HPDE6-E6E7 (cell line): ENCODE measurements around the gene SCUBE1.

Experiments used
- DNase-seq: peaks from one replicate; pipeline ENCODE4 v3.0.0; 2011; ENCODE audit warnings: missing footprints; ENCODE audit errors: extremely low spot score

The SCUBE1 gene

DNA sequence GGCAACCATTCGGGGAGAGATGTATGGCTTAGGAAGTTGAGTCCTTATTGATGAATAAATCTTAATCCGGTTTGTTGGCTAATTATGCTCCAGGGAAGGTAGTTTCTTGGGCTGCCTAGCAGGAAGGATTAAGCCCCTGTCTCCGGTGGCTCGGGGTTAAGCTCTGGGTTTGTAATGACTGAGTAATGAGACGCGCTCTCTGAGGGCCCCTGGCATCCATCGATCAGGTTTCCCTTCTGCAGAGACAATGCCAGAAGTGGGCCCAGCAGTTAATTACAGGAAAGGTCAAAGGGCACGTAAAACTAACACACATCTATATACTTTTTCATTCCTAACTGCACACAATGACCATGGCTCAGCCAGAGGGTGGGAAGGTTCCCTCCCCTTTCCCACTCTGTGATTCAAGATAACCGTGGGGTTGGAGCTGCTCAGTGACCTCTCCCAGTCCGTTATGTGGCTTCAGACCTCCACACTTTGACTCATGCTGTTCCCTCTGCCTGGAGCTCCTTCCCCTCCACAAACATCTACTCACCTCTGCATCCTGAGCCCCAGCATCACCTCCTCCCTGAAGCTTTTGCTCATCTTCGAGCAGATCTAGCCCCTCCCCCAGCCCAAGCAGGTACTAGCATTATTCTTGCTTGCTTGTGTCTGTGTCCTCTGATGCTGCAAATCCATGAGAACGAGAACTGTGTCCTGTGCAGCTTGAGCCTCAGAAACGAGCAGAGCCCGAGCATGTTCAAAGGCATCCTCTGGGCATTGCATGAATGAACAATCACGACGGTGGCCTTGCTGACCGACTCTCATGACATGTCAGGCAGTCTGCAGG lies 16.6 kb downstream of the SCUBE1 start:
- DNase-seq: no peak

GRCh38 chr22:43325176-43325575 lies 18.0 kb downstream of the SCUBE1 start:
- DNase-seq: no peak

DNA sequence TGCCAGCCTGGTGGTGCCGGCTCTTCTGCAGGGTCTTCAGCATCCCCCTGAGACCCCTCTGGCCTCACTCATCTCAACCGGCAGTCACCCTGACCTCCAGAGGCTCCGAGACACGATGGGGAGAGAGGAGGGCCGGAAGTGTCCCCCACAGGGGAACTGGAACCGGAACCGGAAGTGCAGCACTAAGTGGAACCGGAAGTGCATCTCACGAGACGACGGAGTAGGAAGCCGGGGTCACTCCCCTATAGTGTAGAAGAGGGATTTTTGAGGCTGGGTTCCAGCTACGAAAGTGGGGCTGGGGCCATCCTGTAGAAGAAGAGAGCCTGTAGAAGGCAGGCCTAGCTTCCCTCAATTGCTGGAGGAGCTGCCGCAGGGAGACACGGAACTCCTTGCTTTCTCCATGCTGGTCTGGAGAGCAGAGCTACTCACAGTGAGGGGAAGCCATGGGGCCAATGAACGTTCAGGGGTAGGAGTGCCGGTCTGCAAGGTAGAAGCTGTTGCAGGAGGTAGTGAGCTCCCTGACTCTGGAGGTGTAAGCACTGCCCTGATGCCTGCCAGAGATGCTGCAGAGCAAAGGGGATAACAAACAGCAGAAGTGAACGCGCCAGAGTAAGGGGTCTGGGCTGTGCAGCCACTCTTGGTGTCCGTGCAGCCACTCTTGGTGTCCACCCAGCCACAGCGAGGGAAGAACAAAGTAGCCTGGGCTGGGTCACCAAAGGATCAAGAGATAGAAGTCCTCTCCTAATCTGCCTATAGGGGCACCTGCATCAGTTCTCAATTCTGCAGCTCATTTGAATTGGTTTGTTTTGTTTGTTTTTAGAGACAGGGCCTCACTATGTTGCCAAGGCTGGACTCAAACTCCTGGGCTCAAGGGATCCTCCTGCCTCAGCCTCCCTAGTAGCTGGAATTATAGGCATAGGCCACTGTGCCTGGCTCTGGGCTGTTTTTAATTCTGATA lies 21.9 kb downstream of the SCUBE1 start:
- no peak for DNase-seq

DNA sequence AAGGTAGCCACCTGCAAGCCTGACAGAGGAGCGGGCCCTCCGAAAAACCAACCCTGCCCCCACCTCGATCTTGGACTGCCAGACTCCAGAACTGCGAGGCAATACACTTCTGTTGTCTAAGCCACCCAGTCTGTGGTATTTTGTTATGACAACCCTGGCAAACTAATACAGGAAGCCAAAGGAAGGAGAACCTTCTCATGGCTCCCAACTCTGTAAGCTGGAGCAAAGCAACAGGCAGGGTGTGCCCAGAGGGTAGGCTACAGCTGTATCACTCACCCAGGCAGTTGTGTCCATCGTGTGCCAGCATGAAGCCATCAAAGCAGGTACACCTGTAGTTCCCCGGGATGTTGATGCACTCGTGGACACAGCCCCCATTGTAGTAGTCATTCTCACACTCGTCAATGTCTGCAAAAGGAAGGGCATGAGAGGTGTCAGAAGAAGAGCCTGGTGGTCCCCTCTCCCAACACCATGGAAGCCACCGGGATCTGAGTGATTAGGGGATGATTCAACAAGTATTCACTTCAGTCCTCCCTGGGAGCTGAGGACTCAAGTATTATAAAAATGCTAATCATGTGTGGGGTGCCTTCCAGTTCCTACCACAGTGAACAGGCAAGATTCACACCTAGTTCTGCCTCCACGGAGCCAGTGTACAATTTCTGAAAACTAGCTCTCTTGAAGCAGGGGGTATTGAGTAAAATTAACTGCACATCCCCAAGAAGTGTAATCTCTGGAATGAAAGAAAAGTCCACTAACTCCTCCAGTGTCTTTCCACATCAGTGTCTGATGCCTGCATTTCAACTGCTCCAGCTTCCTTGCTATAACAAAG lies 23.3 kb downstream of the SCUBE1 start:
- DNase-seq: no peak

- no peak for DNase-seq
Observed at GRCh38 chr22:43317239-43317638, 25.9 kb downstream of the SCUBE1 start.

- DNase-seq: no peak
Observed at GRCh38 chr22:43315687-43316217, 27.4 kb downstream of the SCUBE1 start.

GRCh38 chr22:43314611-43315010 lies 28.6 kb downstream of the SCUBE1 start:
- DNase-seq: no peak

DNA sequence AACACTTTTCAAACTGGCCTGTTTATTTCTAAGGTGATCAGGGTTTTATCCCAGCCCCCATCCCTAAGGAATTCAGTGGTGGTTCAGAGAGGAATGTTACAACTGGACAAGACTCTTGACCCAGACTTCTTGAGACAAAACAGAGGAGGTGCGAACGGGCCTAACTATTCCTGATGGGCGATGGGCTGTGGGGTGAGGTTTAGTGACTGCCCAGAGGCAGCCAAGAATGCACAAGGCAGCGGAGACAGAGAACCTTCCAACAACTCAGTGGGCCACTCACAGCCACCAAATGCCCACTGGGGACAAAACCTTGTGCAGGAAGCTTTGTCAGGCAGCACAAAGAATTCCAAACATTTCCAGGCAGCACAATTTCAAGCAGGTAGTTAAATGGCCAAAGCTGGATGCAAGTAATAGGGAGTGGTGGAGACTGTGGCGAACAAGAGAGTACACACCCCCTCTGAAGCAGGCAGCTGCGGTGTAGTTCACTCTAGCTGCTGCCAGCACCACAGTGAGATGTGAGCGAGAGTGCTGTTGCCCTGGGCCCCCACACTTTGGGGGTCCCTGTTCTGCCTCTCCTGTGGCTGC lies 29.2 kb downstream of the SCUBE1 start:
- no peak for DNase-seq

- no peak for DNase-seq
Observed at GRCh38 chr22:43313244-43313889, 29.8 kb downstream of the SCUBE1 start.

DNA sequence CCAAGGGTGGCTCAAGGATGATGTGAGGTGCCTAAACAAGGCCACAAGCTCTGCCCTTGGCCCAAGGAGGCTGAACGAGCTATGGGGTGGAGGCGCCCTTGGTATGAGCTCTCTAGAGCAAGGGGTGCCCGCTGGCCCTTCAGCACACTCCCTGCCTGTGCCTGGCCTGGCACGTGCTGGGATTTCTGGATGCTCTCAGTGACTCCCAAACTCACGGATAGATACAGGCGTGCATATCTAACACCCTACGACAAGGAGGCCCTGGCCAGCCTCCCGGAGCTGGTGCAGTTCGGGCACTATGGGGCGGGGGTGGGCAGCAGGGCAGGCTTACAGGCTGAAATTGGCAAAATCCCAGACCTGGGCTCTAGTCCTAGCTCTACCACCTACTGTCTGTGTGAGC lies 30.6 kb downstream of the SCUBE1 start:
- DNase-seq: no peak

GRCh38 chr22:43310798-43311197 lies 32.4 kb downstream of the SCUBE1 start:
- no peak for DNase-seq

- DNase-seq: no peak
Observed at GRCh38 chr22:43310311-43310710, 32.9 kb downstream of the SCUBE1 start.

DNA sequence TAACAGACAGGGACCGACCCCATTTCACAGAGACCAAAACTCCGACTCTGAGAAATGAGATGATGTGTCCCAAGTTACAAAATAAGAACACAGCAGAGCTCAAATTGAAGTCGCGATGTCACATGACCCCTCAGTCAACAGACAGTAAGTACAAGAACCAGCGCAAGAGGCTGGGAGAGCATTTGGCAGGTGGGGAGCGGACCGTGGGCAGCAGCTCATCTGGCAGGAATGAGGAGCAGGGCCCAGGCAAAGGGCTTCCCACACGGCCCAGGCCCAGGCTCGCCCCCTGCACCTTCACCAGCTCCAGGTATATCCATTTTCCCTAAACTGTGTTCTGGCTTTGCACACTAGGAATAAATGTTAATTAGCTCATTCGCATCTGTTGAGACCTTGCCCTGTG lies 34.3 kb downstream of the SCUBE1 start:
- DNase-seq: no peak

GRCh38 chr22:43308060-43308830 lies 34.9 kb downstream of the SCUBE1 start:
- DNase-seq: no peak

DNA sequence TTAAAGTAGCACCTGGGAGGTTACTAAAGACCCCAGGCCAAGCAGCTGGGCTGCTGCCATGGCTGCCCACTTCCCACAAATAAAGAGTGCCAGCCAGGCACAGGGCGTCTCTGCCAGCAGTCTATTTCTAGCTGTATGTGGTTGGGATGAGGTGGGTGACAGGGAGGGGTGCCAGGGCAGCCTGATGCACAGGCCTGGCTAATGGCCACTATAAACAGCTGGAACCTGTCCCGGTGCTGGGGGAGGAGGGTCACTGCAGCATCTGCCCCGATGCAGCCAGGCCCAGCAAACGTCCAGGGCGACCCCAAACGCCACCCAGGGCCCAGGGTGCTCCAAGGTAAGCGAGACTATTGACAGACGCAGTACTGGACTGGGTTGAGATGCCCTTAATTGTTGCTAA lies 37.4 kb downstream of the SCUBE1 start:
- DNase-seq: no peak

- no peak for DNase-seq
Observed at GRCh38 chr22:43304831-43305590, 38.2 kb downstream of the SCUBE1 start.

DNA sequence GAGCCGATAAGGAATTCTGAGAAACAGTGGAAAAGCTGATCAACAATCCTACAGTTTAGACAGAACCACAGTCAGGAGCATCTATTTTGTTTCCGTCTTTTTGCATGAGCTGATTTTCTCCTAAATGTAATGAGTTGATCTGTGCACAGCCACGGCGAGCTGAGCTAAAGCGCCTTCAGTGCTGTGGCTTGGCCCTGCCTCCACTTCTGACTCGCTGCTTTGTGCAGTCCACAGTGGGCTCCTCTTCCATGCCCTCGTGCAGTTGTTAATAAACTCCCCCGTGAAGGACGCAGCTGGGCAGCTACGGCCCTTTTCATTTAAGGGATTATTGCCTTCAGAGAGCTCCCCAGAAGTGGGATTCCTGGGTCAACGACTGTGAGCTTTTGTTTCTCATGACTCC lies 39.4 kb downstream of the SCUBE1 start:
- no peak for DNase-seq

- no peak for DNase-seq
Observed at GRCh38 chr22:43303166-43303565, 40.0 kb downstream of the SCUBE1 start.

DNA sequence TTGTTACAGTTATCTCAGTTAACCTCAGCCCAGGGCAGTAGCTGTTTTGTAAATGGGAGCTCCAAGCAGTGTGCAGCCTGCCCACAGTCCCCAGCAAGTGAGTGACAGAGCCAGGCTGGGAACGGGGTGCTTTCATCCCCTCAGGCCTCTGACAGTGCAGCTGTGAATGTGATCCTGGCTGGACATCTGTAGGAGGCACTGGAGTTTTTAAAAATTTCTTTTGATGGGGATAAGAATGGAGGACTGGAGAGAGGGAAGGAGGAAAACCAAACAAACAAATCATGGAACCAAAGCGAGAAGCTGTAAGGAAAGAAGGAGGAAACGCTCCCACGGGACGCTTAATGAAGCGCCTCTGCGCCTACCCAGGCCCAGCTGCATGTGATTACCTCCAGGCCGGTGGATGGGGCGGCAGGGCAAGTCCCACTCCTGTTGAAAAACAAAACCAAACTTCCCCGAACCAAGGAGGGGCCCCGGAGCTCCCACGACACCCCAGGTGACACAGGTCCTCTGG lies 40.6 kb downstream of the SCUBE1 start:
- DNase-seq: no peak
